HG03066 (cell line): ENCODE measurements around the gene KCNA4.
"Not testable (repeated sequence)": the region's sequence is repeated elsewhere in the genome, so short reads cannot be mapped to it uniquely, and the experiment has no call there.

Source experiments
- ATAC-seq: cut with Tn5 transposase; IDR thresholded peaks from one replicate; pipeline ENCODE4 v1.9.1; 2021; ENCODE audit warnings: low read depth; ENCODE audit not compliant: unreplicated experiment

KCNA4 gene

DNA sequence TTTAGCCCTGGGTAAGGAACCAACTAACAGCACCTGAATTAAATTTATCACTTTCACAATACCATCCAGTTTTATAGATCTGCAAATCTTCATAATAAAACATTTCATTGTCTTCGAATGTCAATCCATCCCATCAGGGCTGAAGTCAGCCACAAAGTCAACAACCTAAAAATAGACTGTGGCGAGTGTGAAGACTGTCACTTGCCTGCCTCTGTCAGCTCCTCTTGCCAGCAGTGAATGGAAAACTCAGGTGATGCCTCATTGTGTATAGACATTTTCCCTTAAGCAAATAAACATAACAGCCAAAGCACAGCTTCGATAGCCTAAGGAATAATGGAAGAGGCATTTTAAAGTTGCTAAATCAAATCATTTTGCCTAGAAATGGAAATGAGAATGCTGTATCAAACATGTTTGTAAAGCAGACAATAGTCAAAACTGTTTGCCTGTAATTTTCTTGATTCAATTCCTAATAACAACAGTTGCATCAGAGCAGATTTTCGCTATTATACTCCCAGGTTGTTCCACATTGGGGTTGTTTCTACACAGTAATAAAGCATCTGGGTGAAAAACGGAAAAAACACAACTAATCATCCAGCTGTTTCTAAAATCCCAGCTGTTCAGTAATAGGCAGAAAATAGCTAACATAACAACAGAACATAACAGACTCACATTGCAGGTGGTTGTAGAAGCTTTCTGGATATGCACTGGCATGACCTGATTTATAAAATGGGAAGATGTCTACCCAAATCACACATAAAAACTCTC, 15.7 kb downstream of the KCNA4 start:
- ATAC-seq = no peak

DNA sequence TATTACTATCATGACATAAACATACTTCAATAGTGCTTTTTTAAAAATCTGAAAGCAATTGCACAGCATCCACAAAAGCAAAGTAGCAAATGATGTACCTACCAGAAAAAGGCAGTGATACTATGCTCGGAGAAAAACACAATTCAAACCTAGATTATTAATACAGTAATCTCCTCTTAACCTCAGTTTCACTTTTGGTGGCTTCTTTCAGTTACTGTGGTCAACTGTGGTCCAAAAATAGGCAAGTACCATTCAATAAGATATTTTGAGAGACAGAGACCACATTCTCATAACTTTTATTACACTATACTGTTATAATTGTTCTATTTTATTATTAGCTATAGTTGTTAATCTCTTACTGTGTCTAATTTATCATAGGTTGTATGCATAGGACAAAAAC, 20.8 kb downstream of the KCNA4 start:
- peak; percentile 76 for ATAC-seq

DNA sequence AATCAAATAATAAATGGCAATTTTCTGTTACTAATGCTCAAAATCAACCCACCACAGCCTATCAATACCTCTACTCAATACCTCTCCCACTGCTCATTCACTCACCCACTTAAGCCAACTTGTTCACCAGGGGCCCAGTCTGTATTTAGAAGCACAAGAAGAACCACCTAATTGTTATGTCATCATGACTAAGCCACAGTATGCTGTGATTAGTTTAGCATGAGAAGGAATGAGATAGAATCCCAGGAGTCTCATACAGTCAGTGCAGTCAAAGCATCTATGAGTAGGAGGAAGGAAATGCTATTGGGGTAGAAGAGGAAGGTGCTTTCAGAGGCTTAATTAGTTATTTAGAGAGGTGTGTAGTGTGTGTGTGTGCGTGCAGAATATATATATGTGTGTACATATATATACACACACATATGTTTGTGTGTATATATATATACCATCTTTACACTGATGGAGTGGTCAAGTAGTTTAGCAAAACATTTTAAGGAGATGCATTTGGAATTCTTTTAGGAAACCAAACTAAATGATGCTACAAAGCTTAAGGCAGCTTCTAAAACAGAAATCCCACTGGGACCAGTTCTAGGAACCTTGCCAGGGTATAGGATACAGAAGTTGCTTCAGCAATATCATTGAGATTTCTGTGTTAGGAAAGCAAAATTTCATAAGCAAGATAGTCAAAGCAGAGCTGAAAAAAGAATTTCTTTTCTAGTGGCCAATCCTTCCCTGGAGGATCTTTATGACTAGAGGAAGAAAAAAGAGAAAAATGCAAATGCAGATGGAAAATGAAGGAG, 27.5 kb downstream of the KCNA4 start:
- no peak for ATAC-seq

DNA sequence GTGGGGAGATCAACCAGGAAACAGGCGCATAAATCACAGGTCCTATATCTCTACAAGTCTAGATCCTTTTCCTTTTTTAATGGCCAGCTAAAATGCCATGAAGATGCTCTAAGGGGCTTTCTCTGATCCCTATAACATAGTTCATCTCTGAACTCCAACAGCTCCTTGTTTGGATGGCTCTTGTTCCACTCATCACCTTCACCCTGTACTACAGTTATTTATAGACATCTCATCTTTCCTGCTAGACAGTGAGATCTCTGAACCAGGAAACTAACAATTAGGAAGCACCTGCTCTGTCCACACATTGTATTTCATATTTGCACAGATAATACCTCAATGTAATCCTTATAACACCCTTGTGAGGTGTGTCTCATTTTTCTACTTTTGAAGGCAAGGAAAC, 31.6 kb downstream of the KCNA4 start:
- ATAC-seq = no peak

DNA sequence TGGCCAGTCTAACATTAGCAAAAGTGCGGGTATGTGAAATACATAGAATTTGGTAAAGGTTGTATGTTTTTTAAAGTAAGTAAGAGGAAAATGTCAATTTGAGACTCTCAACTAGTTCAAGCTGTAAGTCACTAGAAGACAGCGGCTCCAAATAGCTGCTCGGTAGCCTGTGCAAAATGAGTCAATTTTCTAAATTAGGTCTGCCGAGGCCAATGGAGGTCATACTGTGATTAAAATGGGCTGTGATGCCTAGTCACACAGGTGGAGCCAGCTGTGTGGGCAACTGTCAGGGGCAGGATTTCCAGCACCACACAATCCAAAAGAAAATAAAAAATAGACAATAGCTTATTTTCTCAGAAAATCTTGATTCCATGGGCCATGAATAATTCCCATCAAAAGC, 32.3 kb downstream of the KCNA4 start:
- no peak for ATAC-seq

DNA sequence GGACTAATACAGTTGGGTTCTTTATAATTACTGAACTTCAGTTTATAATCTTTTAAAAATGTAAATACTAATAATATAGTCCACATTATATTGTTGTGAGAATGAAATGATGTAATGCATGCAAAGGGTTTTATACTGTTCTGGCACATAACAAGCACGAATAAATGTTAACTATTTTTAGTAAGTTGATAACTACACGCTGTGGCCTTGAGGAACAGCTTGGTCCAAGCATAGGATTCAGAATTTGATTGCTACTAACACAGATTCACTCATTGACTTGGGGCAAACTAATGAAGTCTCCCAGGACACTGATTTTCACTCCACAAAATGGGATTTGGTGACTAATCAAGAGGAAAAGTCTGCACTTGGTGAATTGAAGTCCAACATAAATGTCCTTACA, 38.3 kb downstream of the KCNA4 start:
- no peak for ATAC-seq

DNA sequence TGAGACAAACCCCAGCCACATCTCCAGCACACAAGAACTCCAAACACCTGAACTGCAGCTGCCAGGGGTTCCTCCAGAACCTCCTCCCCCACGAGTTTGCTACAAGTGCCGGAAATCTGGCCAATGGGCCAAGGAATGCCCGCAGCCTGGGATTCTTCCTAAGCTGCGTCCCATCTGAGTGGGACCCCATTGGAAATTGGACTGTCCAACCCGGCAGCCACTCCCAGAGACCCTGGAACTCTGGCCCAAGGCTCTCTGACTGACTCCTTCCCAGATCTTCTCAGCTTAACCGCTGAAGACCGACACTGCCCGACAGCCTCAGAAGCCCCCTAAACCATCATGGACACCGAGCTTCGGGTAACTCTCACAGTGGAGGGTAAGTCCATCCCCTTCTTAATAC, 41.2 kb downstream of the KCNA4 start:
- ATAC-seq = not testable (repeated sequence)

DNA sequence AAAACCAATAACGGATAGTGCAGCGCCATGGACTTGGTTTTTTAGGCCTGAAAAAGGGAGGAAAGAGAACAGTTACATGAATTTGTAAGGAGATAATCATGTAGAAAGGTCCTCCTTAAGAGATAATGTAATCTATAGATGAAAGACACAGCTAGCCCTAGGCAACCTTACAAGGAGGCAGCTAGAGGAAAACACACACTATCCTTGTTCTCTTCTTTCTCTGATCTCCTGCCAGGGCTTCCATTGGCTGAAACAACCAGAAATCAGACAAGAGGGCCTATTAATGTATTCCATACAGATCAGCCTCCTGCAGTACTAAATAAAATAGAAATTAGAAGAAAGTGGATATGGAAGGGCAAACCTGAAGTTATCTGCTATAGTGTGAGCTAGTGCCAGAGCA, 53.0 kb downstream of the KCNA4 start:
- ATAC-seq = no peak

DNA sequence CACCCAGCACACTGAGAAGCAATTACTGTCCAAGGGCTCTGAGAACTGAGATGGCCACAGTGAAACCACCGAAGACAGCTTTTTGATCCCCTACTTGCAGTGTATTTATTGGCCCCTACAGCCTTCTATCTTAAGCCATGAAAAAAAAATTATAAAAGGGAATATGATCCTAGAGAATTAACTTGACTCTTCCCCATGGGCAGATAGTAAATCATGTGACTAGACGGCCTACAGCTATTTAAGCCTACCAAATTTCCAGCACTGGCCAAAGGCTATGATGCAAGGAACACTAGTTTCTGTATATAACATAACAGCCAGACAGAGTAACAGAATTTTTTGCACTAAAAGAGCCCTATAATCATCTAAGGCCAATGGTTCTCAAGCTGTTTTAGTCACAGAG, 53.8 kb downstream of the KCNA4 start:
- ATAC-seq = no peak

DNA sequence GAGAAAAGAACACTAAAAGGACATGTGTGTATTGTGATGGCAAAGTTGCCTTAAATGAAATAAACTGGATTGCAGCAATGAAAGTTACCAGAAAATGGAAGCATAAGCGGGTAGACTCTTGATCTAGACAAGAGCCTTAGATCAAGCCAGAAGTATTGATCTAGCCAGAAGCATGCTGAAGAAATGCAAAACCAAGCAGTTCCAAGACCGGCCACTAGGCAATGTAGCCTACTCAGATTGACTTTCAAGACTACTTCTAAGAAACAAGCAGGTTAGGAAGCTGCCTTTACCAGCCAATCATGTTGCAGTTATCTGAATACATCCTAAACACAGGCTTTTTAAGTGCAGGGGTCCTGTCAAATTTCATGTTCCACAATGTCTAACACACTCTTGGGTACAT, 54.6 kb downstream of the KCNA4 start:
- peak; percentile 66 for ATAC-seq
